Measurements from ENCODE around the gene RAP2B.
"Not testable (repeated sequence)": the region's sequence is repeated elsewhere in the genome, so short reads cannot be mapped to it uniquely, and the experiment has no call there.

The RAP2B gene

GRCh38 chr3:153192327-153192726, 30.3 kb downstream of the RAP2B start:
- Histone ChIP-seq H3K27me3 (ENCODE audit: low read depth, low read length) (no peaks in the 10 kb centered on the region), H3K4me2 (ENCODE audit: low read length) (no peak overlapping the region), H3K9me3 (ENCODE audit: insufficient read depth, low read length) (no peaks in the 10 kb centered on the region), H2AFZ (ENCODE audit: low read depth, low read length) (no peak overlapping the region), H3K4me1 (ENCODE audit: low read length) (no peaks in the 10 kb centered on the region), H4K20me1 (ENCODE audit: insufficient read depth, low read length) (no peaks in the 10 kb centered on the region), H3K27ac (ENCODE audit: low read length) (no peak overlapping the region), H3K79me2 (ENCODE audit: low read length) (no peaks in the 10 kb centered on the region), H3K36me3 (replicated peaks; ENCODE audit: low read depth, low read length) (no peaks in the 10 kb centered on the region), H3K9ac (ENCODE audit: low read length) (no peak overlapping the region), H3K4me3 (ENCODE audit: low read length) (no peak overlapping the region)
- no peak for TF ChIP-seq CTCF (IDR thresholded peaks at IDR 0.05; ENCODE audit: low read depth, low read length)
- TF ChIP-seq EZH2phosphoT487 (IDR thresholded peaks at IDR 0.05; ENCODE audit: low read depth) = no peak

- H3K27ac ChIP-seq (ENCODE audit: low read length); H3K9me3 ChIP-seq (ENCODE audit: insufficient read depth, low read length); H3K4me2 ChIP-seq (ENCODE audit: low read length); H3K36me3 ChIP-seq (replicated peaks; ENCODE audit: low read depth, low read length); H3K4me1 ChIP-seq (ENCODE audit: low read length); H3K27me3 ChIP-seq (ENCODE audit: low read depth, low read length); H2AFZ ChIP-seq (ENCODE audit: low read depth, low read length); H4K20me1 ChIP-seq (ENCODE audit: insufficient read depth, low read length); H3K4me3 ChIP-seq (ENCODE audit: low read length); H3K79me2 ChIP-seq (ENCODE audit: low read length); H3K9ac ChIP-seq (ENCODE audit: low read length): not testable (repeated sequence)
These were observed 31.9 kb downstream of the RAP2B start for GRCh38 chr3:153193786-153194476.

DNA sequence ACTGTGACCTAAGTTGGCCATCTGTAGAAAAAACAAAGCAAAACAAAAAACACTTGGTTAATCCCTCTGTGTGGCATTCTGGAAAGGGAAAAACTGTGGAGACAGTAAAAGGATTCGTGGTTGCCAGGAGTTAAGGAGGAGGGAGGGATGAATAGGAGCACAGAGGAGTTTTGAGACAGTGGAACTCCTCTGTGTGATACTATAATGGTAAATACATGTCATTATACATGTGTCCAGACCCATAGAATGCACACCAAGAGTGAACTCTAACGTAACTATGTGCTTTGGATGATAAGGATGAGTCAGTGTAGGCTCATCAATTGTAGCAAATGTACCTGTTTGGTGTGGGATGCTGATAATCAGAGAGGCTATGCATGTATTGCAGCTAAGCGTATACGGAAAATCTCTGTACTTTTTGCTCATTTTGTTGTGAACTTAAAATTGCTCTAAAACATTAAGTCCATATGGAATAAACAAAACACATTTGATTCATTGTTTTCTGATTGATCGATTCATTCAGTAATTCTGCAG, 33.4 kb downstream of the RAP2B start:
- Histone ChIP-seq H4K20me1 (ENCODE audit: insufficient read depth, low read length) (no peaks in the 10 kb centered on the region), H3K9me3 (ENCODE audit: insufficient read depth, low read length) (no peaks in the 10 kb centered on the region), H3K27me3 (ENCODE audit: low read depth, low read length) (no peaks in the 10 kb centered on the region), H3K4me2 (ENCODE audit: low read length) (no peak overlapping the region), H3K79me2 (ENCODE audit: low read length) (no peaks in the 10 kb centered on the region), H3K4me3 (ENCODE audit: low read length) (no peak overlapping the region), H2AFZ (ENCODE audit: low read depth, low read length) (no peak overlapping the region), H3K4me1 (ENCODE audit: low read length) (no peaks in the 10 kb centered on the region), H3K27ac (ENCODE audit: low read length) (no peak overlapping the region), H3K9ac (ENCODE audit: low read length) (no peak overlapping the region), H3K36me3 (replicated peaks; ENCODE audit: low read depth, low read length) (no peaks in the 10 kb centered on the region)
- TF ChIP-seq CTCF (IDR thresholded peaks at IDR 0.05; ENCODE audit: low read depth, low read length) = no peak
- no peak for TF ChIP-seq EZH2phosphoT487 (IDR thresholded peaks at IDR 0.05; ENCODE audit: low read depth)

- Histone ChIP-seq H3K9ac (ENCODE audit: low read length) (no peak overlapping the region), H3K36me3 (replicated peaks; ENCODE audit: low read depth, low read length) (no peaks in the 10 kb centered on the region), H3K27ac (ENCODE audit: low read length) (no peak overlapping the region), H2AFZ (ENCODE audit: low read depth, low read length) (no peak overlapping the region), H3K4me1 (ENCODE audit: low read length) (no peaks in the 10 kb centered on the region), H3K79me2 (ENCODE audit: low read length) (no peaks in the 10 kb centered on the region), H3K9me3 (ENCODE audit: insufficient read depth, low read length) (no peaks in the 10 kb centered on the region), H3K4me3 (ENCODE audit: low read length) (no peak overlapping the region), H4K20me1 (ENCODE audit: insufficient read depth, low read length) (no peaks in the 10 kb centered on the region), H3K27me3 (ENCODE audit: low read depth, low read length) (no peaks in the 10 kb centered on the region), H3K4me2 (ENCODE audit: low read length) (no peak overlapping the region)
- TF ChIP-seq CTCF (IDR thresholded peaks at IDR 0.05; ENCODE audit: low read depth, low read length) (no peak), EZH2phosphoT487 (IDR thresholded peaks at IDR 0.05; ENCODE audit: low read depth) (no peak)
These were observed 47.6 kb downstream of the RAP2B start for GRCh38 chr3:153209596-153209995.

All from OCI-LY3 (cell line).